Stimulated activated CD8-positive, alpha-beta memory T cell treated with anti-CD3 and anti-CD28 coated beads, Interleukin-7, amount 100 ng/mL, for 24 hours (primary cell): ENCODE measurements around the gene OPA1.

Source experiments
- DNase-seq: peaks from one replicate; pipeline ENCODE4 v3.0.0-alpha.2; 2020; ENCODE audit warnings: low read depth

Gene OPA1

GRCh38 chr3:193737191-193737751 lies 144.3 kb downstream of the OPA1 start:
- DNase-seq = no peak

- no peak for DNase-seq
Observed at GRCh38 chr3:193742628-193743027, 149.6 kb downstream of the OPA1 start.

- no peak for DNase-seq
Observed at GRCh38 chr3:193743702-193744047, 150.7 kb downstream of the OPA1 start.

- no peak for DNase-seq
Observed at GRCh38 chr3:193744048-193744821, 151.2 kb downstream of the OPA1 start.

- DNase-seq = no peak
Observed at GRCh38 chr3:193744822-193745684, 152.0 kb downstream of the OPA1 start.

GRCh38 chr3:193746832-193747231 lies 153.8 kb downstream of the OPA1 start:
- no peak for DNase-seq
